GM23248 (cell line): ENCODE data around the gene TP53AIP1.

ENCODE experiments used
- EZH2 ChIP-seq: fragments of 200-600 bp; sonication (generic); IDR thresholded peaks from 2 replicates; pipeline ENCODE4 v1.6.1; 2018; ENCODE audit warnings: antibody characterized with exemption, mild to moderate bottlenecking; ENCODE audit not compliant: insufficient read depth, poor library complexity, severe bottlenecking
- EZH2phosphoT487 ChIP-seq: fragments of 200-600 bp; sonication (generic); IDR thresholded peaks from 2 replicates; pipeline ENCODE4 v1.6.1; 2018; ENCODE audit warnings: antibody characterized with exemption, moderate library complexity, mild to moderate bottlenecking, low read depth; ENCODE audit not compliant: insufficient read depth

DNA sequence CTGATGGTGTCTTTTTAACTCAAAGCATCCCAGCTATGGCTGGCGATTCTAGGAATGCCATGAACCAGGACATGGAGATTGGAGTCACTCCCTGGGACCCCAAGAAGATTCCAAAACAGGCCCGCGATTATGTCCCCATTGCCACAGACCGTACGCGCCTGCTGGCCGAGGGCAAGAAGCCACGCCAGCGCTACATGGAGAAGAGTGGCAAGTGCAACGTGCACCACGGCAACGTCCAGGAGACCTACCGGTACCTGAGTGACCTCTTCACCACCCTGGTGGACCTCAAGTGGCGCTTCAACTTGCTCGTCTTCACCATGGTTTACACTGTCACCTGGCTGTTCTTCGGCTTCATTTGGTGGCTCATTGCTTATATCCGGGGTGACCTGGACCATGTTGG, 31.4 kb downstream of the TP53AIP1 start:
- TF ChIP-seq EZH2 (no peak), EZH2phosphoT487 (no peak)
